SH-SY5Y (cell line): ENCODE results near the gene ZCCHC24.

ENCODE experiments used
- GATA2 ChIP-seq: IDR thresholded peaks from 2 replicates; pipeline ENCODE4 v1.6.1; 2011; ENCODE audit warnings: mild to moderate bottlenecking, low read depth, low read length
- GATA3 ChIP-seq: IDR thresholded peaks from 2 replicates; pipeline ENCODE4 v1.6.1; 2011; ENCODE audit warnings: low read depth, mild to moderate bottlenecking, low read length, moderate library complexity

DNA sequence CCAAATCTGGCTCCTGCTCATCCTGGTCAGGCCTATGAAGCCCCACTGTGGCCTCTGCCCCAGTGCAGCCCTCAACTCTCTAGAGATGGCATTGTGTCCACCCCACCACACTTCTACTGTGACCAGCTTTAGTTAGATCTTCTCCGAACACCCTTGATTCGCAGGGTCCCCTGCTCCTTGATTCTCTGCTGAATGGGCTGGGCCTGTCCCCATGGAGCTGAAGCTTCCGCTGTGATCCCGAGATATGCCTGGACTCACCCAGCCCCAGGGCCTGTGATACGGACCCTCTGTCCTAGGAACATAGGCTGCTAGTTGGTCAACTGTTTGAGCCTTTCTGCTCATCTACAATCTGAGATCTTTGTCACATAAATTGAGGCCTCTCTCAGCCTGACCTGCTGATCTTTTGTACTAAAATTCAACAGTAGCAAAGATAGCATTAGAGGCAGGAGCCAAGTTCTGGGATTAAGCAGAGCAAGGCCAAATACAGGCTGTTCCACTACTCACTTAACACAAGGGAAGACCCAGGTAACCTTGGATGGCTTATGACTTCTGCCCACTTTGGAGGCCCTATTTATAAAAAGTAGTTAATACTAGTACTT is 104.7 kb downstream of the ZCCHC24 start:
- TF ChIP-seq GATA3 (no peak), GATA2 (no peak)
